Left forelimb (tissue), 1 donor: Measurements from ENCODE around the gene BCHE.

Experiments used
- DNase-seq: peaks from one replicate; pipeline ENCODE4 v3.0.0-alpha.2; 2018; ENCODE audit warnings: low spot score

BCHE gene

DNA sequence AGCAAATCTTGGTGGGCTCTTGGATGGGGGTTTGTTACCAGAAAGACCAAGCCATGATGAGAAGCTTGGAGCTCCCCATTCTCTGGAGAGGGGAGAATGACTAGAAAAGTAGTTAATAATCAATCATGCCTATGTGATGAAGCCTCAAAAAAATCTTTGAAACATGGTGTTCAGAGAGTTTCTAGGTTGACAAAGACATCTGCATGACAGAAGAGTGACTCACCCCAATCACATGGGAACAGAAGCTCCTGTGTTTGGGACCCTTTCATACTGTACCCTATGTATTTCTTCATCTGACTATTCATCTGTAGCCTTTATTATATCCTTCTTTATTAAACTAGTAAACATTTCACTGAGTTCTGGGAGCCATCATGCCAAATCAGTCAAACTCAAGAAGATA lies 87.4 kb downstream of the BCHE start:
- no peak for DNase-seq

DNA sequence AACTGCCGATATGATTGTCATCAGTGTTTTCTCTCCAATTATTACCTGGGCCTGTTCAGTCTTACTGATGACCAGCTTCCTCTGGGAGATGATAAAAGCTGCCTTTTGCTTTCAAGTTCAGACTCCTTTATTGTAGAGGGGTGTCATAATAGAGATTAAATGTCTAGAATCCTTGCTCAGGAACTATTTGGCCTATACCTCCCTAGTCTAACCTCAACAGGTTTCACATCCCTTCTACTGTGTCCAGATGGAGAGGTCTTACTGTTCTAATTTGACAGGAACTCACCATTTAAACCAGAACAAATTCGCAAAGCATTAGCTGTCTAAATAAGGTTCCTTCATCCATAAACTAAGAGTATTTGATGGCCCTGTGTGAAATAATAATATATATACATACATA lies 88.0 kb downstream of the BCHE start:
- no peak for DNase-seq

DNA sequence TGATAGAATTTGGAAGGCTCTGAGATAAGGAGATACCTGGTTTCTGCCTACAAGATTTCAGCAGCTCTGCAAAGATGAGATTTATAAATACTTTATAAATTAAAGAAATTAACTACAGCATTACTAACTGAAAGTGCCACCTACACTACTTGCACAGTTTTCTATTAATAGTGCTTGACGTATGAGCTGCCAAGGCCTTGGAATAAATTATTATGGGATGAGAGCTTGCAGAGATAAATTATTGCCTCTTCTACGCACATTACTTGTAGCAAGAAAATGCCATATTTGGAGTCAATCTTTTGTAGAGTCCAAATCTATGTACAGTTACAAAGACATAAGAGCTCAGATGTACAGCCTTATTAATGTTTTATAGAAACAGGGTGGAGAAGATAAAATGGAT lies 89.1 kb downstream of the BCHE start:
- DNase-seq: no peak

DNA sequence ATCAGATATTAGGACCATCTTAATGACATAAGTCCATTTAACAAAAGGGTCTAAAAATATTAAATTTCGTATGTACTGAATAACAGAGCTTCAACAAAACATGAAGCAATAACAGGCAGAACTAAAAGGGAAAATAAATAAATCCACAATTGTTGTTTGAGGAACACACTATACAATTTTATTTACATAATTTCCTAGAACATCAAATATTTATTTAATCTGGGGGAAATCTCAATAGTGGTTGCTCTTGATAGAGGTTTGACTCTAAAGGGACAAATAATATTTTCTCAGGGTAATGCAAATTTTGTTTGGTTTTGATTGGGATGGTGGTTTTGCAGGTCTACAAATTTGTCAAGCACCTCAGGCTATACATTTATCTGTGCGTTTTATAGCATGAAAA lies 90.3 kb downstream of the BCHE start:
- DNase-seq: no peak

DNA sequence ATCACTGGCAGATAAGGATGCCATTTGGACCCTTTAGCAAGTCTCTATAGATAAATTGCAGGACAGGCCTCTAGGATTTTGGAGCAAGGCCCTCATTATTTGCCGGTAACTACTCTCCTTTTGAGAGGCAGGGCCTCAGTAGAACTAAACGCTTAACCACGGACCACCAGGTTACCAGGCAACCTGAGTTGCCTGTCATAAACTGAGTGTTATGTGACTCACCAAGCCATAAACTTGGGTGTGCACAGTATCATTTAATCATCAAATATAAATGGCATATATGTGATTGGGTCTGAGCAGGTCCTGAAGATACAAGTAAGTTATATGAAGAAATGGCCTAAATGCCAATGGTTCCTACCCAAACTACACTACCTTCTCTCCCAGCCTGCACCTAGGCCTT lies 93.2 kb downstream of the BCHE start:
- DNase-seq: no peak

DNA sequence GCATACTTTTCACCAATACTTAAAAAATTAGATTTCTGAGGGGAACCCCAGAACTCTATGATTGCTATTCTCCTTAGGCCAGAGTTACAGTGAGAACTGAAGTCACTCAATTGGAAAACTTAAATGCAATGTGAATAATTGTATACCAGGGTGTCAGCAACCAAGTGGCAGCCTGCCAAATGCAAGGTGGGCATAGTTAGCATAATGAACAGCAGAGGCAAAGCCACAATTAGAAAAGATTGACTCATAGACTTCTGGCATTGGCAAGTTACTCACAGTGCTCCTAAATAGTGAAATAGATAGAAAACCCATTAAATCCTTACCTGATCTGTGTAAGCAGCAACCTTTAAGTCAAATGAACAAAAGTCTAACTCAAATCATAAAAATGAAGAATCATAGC lies 94.9 kb downstream of the BCHE start:
- DNase-seq: no peak

DNA sequence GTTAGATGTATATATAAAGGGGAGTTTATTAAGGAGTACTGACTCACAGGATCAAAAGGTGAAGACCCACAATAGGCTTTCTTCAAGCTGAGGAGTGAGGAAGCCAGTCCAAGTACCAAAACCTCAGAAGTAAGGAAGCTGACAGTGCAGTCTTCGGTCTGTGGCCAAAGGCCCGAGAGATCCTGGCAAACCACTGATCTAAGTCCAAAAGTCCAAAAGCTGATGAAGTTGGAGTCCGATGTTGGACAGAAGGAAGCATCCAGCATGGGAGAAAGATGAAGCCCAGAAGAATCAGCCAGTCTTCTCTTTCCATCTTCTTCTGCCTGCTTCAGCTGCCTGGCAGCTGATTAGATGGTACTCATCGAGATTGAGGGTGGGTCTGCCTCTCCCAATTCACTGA lies 107.5 kb downstream of the BCHE start:
- no peak for DNase-seq

DNA sequence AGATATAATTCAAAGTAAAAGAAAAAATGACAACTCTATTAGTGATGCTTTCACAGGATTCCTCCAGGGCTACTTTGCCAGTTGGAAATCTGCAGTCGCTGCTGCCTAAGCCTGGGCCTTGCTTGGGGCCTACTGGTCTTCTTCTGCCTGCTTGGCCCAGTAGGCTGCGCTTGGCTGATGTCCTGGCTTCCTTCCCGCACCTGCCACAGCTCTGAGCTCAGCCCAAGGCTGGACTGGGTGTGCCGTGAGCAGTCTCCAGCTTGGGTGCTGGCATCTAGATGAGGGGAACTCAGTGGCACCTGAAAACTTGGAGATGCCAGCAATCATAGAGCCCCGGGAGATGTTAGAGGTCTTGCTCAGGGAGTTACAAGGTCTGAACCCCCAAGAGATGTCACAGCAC lies 108.3 kb downstream of the BCHE start:
- DNase-seq: no peak

DNA sequence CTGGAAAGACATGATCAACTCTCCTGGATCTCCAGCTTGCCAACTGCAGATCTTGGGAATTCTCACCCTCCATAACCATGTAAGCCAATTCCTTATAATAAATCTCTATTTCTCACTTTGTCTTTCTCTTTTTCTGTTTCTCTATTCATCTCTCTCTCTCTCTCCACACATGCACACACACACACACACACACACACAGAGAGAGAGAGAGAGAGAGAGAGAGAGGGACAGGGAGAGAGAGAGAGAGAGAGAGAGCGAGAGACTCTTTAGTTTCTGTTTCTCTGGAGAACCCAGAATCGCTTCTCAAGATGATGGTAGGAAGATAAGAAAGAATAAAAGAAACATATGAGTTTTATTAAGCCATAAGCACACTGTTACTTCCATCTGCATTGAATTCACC lies 111.9 kb downstream of the BCHE start:
- DNase-seq: no peak
